Right ventricle myocardium superior (tissue), 1 donor: ENCODE results near the gene ACSL1. TPM values are rescaled to one million over a fixed set of nuclear protein-coding genes. Genes with fewer than 3 reads are reported as not detected.

Experiments used
- ATAC-seq: fragments of 200-7000 bp; cut with Tn5 transposase; one replicate; pipeline ENCODE4 v1.9.1; 2020; ENCODE audit warnings: mild to moderate bottlenecking; ENCODE audit not compliant: poor library complexity
- DNase-seq: peaks from one replicate; pipeline ENCODE4 v3.0.0-alpha.2; 2020
- intact Hi-C: fragments of 100-400 bp; cut with DNase I; formaldehyde crosslinking; loops from one replicate; pipeline ENCODE4 v1.11.2; 2022
- long read RNA-seq: library from polyadenylated mRNA; unstranded; transcript quantifications from one replicate; pipeline ENCODE4 v2.0.0, GENCODE V29; 2021
- total RNA-seq: library from RNA; stranded (reverse); fragmentation: NEBNext Ultra II Directional; extraction: Animal tissue kit (Norgen Biotek cat#: 25700); gene quantifications from one replicate; pipeline ENCODE4 v1.2.1, GENCODE V29; 2021
- donor health status: DM: no; HTN: yes; CAD: no; lungs with severe emphysema.

ACSL1 gene
- total RNA-seq, result 495 TPM
- long read RNA-seq, transcript ACSL1-201 (21 exons, 3,832 nt), result major isoform, 353 of 1,089 reads
- long read RNA-seq, partial matches to known transcripts, result 153 of 1,089 reads
- long read RNA-seq, other reads (novel, unspliced or antisense), result 578 of 1,089 reads

GRCh38 chr4:184825896-184826690 is at the start of gene ACSL1:
Gene ACSL1 (minus strand): TSS chr4:184825968. CDS start chr4:184803514, 22,454 bp downstream.
- ATAC-seq, result peak; percentile 91
- intact Hi-C loops, result loop anchor here (5.0 kb wide), 1 partner anchor 79 kb away; no protein-coding TSS in a partner anchor
- peak; percentile 93 for DNase-seq

- ATAC-seq (no peak), DNase-seq (no peak)
- intact Hi-C loops, result no loop called here
Observed at GRCh38 chr4:184873054-184873453, 47.3 kb upstream of the ACSL1 start.

- ATAC-seq, result no peak
- DNase-seq, result no peak
- intact Hi-C loops, result no loop called here
Observed at GRCh38 chr4:184870718-184871117, 45.0 kb upstream of the ACSL1 start.

- ATAC-seq, result no peak
- intact Hi-C loops, result no loop called here
- no peak for DNase-seq
Observed at GRCh38 chr4:184868623-184869022, 42.9 kb upstream of the ACSL1 start.

- intact Hi-C loops, result no loop called here
- ATAC-seq, result no peak
- DNase-seq, result no peak
Observed at GRCh38 chr4:184863916-184864315, 38.1 kb upstream of the ACSL1 start.

GRCh38 chr4:184861047-184861446 is 35.3 kb upstream of the ACSL1 start:
- intact Hi-C loops, result no loop called here
- no peak for DNase-seq
- ATAC-seq, result no peak

- no peak for DNase-seq
- intact Hi-C loops, result no loop called here
- no peak for ATAC-seq
Observed at GRCh38 chr4:184860018-184860779, 34.4 kb upstream of the ACSL1 start.

- ATAC-seq, result no peak
- intact Hi-C loops, result no loop called here
- no peak for DNase-seq
Observed at GRCh38 chr4:184857441-184858121, 31.8 kb upstream of the ACSL1 start.

GRCh38 chr4:184856277-184856609 is 30.5 kb upstream of the ACSL1 start:
- no peak for DNase-seq
- intact Hi-C loops, result no loop called here
- ATAC-seq, result peak; percentile 34

- DNase-seq (no peak), ATAC-seq (peak; percentile 30)
- intact Hi-C loops, result no loop called here
Observed at GRCh38 chr4:184854673-184855072, 28.9 kb upstream of the ACSL1 start.

GRCh38 chr4:184853436-184853835 is 27.7 kb upstream of the ACSL1 start:
- no peak for DNase-seq
- intact Hi-C loops, result no loop called here
- no peak for ATAC-seq

GRCh38 chr4:184851886-184852285 is 26.1 kb upstream of the ACSL1 start:
- ATAC-seq, result no peak
- DNase-seq, result no peak
- intact Hi-C loops, result no loop called here

GRCh38 chr4:184851200-184851541 is 25.4 kb upstream of the ACSL1 start:
- no peak for DNase-seq

GRCh38 chr4:184850431-184851199 is 24.8 kb upstream of the ACSL1 start:
- intact Hi-C loops, result no loop called here
- ATAC-seq (no peak), DNase-seq (no peak)

More at GRCh38 chr4:184851200-184851541, 25.4 kb upstream of the ACSL1 start:
- intact Hi-C loops, result no loop called here
- peak; percentile 62 for ATAC-seq

- no peak for DNase-seq
- intact Hi-C loops, result no loop called here
Observed at GRCh38 chr4:184850018-184850417, 24.2 kb upstream of the ACSL1 start.

GRCh38 chr4:184849185-184849584 is 23.4 kb upstream of the ACSL1 start:
- intact Hi-C loops, result no loop called here
- ATAC-seq (no peak), DNase-seq (no peak)

More at GRCh38 chr4:184850018-184850417, 24.2 kb upstream of the ACSL1 start:
- ATAC-seq, result no peak

GRCh38 chr4:184848510-184848909 is 22.7 kb upstream of the ACSL1 start:
- no peak for DNase-seq
- intact Hi-C loops, result no loop called here
- no peak for ATAC-seq

- intact Hi-C loops, result no loop called here
- ATAC-seq, result no peak
- no peak for DNase-seq
Observed at GRCh38 chr4:184846531-184846930, 20.8 kb upstream of the ACSL1 start.
